K562 (cell line): ENCODE data around the gene ICA1L. TPM values are rescaled to one million over a fixed set of nuclear protein-coding genes. Genes with fewer than 3 reads are reported as not detected.

ENCODE experiments used
- ARNT ChIP-seq, 2 experiments: fragments of 450-650 bp; IDR thresholded peaks; 2 replicates each; pipeline ENCODE4 v1.6.1; 2016; ENCODE audit warnings: mild to moderate bottlenecking in 1 of 2
- C11orf30 ChIP-seq: fragments of 450-650 bp; IDR thresholded peaks from 2 replicates; pipeline ENCODE4 v1.6.1; 2016; ENCODE audit warnings: low read depth, mild to moderate bottlenecking
- CBX2 ChIP-seq: fragments of 200-600 bp; sonication (generic); IDR thresholded peaks from one replicate; pipeline ENCODE4 v1.6.1; 2012; ENCODE audit warnings: mild to moderate bottlenecking, low read length, inconsistent platforms; ENCODE audit not compliant: insufficient read depth, poor library complexity, severe bottlenecking
- DACH1 ChIP-seq: fragments of 450-650 bp; IDR thresholded peaks from 2 replicates; pipeline ENCODE4 v1.6.1; 2018; ENCODE audit not compliant: partially characterized antibody
- RFX1 ChIP-seq: fragments of 450-650 bp; IDR thresholded peaks from 2 replicates; pipeline ENCODE4 v1.6.1; 2016; ENCODE audit warnings: mild to moderate bottlenecking, moderate library complexity
- SNIP1 ChIP-seq: fragments of 450-650 bp; IDR thresholded peaks from 2 replicates; pipeline ENCODE4 v1.7.1; 2017; ENCODE audit warnings: low read depth, mild to moderate bottlenecking
- polyA plus RNA-seq, 8 experiments: library from polyadenylated mRNA; depleted of rRNA in 4 of 8; stranded (reverse) in 5 of 8; unstranded in 3 of 8; fragments of >200 nt; fragmentation: Nextera tagmentation in 2 of 8; fragmentation: Illumina TruSeq in 1 of 8; extraction: Ambion mirVana in 2 of 8; extraction: Trizol in 1 of 8; gene quantifications; 2 replicates each; pipeline versions ENCODE4 v1.2.1 to v1.2.3, GENCODE V29; 2011 to 2014; ENCODE audit warnings: inconsistent platforms in 1 of 8, missing spikeins in 1 of 8
- total RNA-seq, 7 experiments: library from RNA; depleted of rRNA in 6 of 7; stranded (reverse); fragments of >200 nt in 6 of 7; fragmentation: Illumina TruSeq in 2 of 7; extraction: Trizol in 2 of 7; gene quantifications; 2 replicates each; pipeline versions ENCODE4 v1.2.1 to v1.2.3, GENCODE V29; 2011 to 2021; ENCODE audit warnings: low replicate concordance in 1 of 7
- TF ChIP-seq, protein P1 (sequence below): fragments of 450-650 bp; IDR thresholded peaks from 2 replicates; pipeline ENCODE4 v1.6.1; 2016; ENCODE audit warnings: low read depth
- TF ChIP-seq, protein P2 (sequence below): sonication (generic); formaldehyde crosslinking; IDR thresholded peaks from 2 replicates; pipeline ENCODE4 v1.8.0; 2022; ENCODE audit warnings: missing genetic modification reagents, mild to moderate bottlenecking, borderline replicate concordance
- TF ChIP-seq, protein P3 (sequence below), 2 experiments: fragments of 450-650 bp in 1 of 2; sonication (generic) in 1 of 2; formaldehyde crosslinking in 1 of 2; IDR thresholded peaks in 1 of 2; conservative IDR thresholded peaks in 1 of 2; 2 replicates each; pipeline versions ENCODE4 v1.6.1 to v1.8.1; 2016 to 2023; ENCODE audit warnings: mild to moderate bottlenecking in 2 of 2, moderate library complexity in 2 of 2, inconsistent platforms in 1 of 2, missing genetic modification reagents in 1 of 2
- TF ChIP-seq, protein P4 (sequence below), 2 experiments: fragments of 450-650 bp in 1 of 2; IDR thresholded peaks; 2 replicates each; pipeline ENCODE4 v1.6.1; 2011 to 2017; ENCODE audit warnings: low read depth in 2 of 2, antibody characterized with exemption in 1 of 2, borderline replicate concordance in 1 of 2, low read length in 1 of 2, mild to moderate bottlenecking in 1 of 2, mixed read lengths in 1 of 2; ENCODE audit not compliant: control insufficient read depth in 1 of 2

Gene ICA1L
- total and polyA plus RNA-seq, 9 of the 15 experiments (the other 6 are each of a cell fraction or from before 2014, with no cell fraction given) = 0.57 to 1.7 (median 1.1) TPM

DNA sequence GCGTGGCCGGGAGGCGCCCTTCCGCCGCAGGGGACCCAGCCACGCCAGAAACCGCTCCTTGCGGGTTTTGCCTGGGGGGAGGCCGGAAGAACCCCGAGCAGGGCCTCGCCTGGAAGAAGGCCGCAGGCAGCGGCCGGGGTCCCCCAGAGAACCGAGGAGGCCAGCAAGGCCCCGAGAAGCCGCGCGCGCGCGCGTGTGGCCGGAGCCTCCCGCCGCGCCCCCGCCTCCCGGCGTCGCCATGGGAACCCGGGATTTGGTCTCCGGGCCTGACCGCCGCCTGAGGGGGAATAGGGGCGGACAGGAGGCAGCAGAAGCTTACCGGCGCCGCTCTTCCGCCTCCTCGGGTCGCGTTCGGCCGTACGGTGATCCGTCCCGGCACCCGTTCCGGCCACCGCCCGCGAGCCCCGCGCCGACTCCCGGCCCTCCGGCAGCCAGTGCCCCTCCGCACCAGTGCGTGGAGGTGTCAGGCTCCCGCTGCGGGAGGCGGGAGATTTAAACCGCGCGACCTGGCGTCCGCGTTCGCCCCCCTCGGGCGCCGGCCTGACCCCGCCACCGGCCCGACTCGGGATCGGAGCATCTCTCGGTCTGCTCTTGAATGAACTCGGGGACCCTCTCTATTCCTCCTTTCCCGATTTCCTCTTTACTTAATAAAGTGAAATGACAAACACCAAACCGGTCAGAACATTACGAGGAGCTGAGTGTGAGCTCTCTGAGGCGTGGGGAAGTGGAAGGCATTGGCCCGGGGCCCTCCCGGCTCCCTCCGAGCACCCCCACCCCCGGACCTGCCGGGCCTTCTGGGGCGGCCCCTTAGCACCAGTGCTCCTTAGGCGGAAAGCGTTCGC, at the start of gene ICA1L (continued):
- TF ChIP-seq, protein P1, sequence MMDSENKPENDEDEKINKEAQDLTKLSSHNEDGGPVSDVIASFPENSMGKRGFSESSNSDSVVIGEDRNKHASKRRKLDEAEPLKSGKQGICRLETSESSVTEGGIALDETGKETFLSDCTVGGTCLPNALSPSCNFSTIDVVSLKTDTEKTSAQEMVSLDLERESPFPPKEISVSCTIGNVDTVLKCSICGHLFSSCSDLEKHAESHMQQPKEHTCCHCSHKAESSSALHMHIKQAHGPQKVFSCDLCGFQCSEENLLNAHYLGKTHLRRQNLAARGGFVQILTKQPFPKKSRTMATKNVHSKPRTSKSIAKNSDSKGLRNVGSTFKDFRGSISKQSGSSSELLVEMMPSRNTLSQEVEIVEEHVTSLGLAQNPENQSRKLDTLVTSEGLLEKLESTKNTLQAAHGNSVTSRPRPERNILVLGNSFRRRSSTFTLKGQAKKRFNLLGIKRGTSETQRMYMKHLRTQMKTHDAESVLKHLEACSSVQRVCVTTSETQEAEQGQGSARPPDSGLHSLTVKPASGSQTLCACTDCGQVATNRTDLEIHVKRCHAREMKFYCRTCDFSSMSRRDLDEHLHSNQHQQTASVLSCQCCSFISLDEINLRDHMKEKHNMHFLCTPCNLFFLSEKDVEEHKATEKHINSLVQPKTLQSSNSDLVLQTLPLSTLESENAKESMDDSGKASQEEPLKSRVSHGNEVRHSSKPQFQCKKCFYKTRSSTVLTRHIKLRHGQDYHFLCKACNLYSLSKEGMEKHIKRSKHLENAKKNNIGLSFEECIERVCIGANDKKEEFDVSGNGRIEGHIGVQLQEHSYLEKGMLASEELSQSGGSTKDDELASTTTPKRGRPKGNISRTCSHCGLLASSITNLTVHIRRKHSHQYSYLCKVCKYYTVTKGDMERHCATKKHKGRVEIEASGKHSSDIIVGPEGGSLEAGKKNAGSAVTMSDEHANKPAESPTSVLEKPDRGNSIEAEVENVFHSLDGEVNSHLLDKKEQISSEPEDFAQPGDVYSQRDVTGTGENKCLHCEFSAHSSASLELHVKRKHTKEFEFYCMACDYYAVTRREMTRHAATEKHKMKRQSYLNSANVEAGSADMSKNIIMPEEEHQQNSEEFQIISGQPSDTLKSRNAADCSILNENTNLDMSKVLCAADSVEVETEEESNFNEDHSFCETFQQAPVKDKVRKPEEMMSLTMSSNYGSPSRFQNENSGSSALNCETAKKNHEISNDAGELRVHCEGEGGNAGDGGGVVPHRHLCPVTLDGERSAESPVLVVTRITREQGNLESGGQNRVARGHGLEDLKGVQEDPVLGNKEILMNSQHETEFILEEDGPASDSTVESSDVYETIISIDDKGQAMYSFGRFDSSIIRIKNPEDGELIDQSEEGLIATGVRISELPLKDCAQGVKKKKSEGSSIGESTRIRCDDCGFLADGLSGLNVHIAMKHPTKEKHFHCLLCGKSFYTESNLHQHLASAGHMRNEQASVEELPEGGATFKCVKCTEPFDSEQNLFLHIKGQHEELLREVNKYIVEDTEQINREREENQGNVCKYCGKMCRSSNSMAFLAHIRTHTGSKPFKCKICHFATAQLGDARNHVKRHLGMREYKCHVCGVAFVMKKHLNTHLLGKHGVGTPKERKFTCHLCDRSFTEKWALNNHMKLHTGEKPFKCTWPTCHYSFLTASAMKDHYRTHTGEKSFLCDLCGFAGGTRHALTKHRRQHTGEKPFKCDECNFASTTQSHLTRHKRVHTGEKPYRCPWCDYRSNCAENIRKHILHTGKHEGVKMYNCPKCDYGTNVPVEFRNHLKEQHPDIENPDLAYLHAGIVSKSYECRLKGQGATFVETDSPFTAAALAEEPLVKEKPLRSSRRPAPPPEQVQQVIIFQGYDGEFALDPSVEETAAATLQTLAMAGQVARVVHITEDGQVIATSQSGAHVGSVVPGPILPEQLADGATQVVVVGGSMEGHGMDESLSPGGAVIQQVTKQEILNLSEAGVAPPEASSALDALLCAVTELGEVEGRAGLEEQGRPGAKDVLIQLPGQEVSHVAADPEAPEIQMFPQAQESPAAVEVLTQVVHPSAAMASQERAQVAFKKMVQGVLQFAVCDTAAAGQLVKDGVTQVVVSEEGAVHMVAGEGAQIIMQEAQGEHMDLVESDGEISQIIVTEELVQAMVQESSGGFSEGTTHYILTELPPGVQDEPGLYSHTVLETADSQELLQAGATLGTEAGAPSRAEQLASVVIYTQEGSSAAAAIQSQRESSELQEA = peak; percentile 82
- TF ChIP-seq DACH1 = no peak
- TF ChIP-seq CBX2 = no peak
- TF ChIP-seq RFX1 = peak; percentile 86
- no peak for TF ChIP-seq ARNT (IDR thresholded peaks at IDR 0.05)
- TF ChIP-seq, protein P2, sequence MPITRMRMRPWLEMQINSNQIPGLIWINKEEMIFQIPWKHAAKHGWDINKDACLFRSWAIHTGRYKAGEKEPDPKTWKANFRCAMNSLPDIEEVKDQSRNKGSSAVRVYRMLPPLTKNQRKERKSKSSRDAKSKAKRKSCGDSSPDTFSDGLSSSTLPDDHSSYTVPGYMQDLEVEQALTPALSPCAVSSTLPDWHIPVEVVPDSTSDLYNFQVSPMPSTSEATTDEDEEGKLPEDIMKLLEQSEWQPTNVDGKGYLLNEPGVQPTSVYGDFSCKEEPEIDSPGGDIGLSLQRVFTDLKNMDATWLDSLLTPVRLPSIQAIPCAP (CRISPR knock-in tag) = no peak
- TF ChIP-seq, protein P3, sequence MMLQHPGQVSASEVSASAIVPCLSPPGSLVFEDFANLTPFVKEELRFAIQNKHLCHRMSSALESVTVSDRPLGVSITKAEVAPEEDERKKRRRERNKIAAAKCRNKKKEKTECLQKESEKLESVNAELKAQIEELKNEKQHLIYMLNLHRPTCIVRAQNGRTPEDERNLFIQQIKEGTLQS (IDR thresholded peaks at IDR 0.05) = no peak
- TF ChIP-seq, protein P3 (CRISPR knock-in tag; conservative IDR thresholded peaks at IDR 0.05) = no peak
- TF ChIP-seq, protein P4, sequence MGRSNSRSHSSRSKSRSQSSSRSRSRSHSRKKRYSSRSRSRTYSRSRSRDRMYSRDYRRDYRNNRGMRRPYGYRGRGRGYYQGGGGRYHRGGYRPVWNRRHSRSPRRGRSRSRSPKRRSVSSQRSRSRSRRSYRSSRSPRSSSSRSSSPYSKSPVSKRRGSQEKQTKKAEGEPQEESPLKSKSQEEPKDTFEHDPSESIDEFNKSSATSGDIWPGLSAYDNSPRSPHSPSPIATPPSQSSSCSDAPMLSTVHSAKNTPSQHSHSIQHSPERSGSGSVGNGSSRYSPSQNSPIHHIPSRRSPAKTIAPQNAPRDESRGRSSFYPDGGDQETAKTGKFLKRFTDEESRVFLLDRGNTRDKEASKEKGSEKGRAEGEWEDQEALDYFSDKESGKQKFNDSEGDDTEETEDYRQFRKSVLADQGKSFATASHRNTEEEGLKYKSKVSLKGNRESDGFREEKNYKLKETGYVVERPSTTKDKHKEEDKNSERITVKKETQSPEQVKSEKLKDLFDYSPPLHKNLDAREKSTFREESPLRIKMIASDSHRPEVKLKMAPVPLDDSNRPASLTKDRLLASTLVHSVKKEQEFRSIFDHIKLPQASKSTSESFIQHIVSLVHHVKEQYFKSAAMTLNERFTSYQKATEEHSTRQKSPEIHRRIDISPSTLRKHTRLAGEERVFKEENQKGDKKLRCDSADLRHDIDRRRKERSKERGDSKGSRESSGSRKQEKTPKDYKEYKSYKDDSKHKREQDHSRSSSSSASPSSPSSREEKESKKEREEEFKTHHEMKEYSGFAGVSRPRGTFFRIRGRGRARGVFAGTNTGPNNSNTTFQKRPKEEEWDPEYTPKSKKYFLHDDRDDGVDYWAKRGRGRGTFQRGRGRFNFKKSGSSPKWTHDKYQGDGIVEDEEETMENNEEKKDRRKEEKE (IDR thresholded peaks at IDR 0.05; ENCODE audit: borderline replicate concordance in 1 of 2, control insufficient read depth in 1 of 2, low read depth in 2 of 2, low read length in 1 of 2) = no peak
- TF ChIP-seq C11orf30 = no peak
- TF ChIP-seq SNIP1 = no peak
